WERI-Rb-1 (cell line): ENCODE results near the gene PHACTR4.
A peak's percentile ranks its signal among the peaks of the same experiment; 100 is the strongest.
"Not testable (repeated sequence)": the region's sequence is repeated elsewhere in the genome, so short reads cannot be mapped to it uniquely, and the experiment has no call there.

ENCODE experiments used
- DNase-seq: peaks from one replicate; pipeline ENCODE4 v3.0.0-alpha.2; 2020
- H3K27ac ChIP-seq: fragments of 250-450 bp; sonication (Bioruptor Pico); 2 replicates; pipeline ENCODE4 v1.5.1; 2020; ENCODE audit warnings: mild to moderate bottlenecking, moderate library complexity
- H3K27me3 ChIP-seq: fragments of 250-450 bp; sonication (Bioruptor Pico); 2 replicates; pipeline ENCODE4 v1.5.1; 2021; ENCODE audit warnings: mild to moderate bottlenecking, low read depth, moderate library complexity; ENCODE audit not compliant: insufficient read depth, severe bottlenecking
- H3K36me3 ChIP-seq: fragments of 250-450 bp; sonication (Bioruptor Pico); 2 replicates; pipeline ENCODE4 v1.5.1; 2020; ENCODE audit warnings: mild to moderate bottlenecking, moderate library complexity
- H3K4me3 ChIP-seq: 2 replicates; pipeline ENCODE4 v1.5.1; 2011; ENCODE audit warnings: low read depth, mild to moderate bottlenecking, control low read depth, low read length
- H3K9me3 ChIP-seq: fragments of 250-450 bp; sonication (Bioruptor Pico); 2 replicates; pipeline ENCODE4 v1.5.1; 2021; ENCODE audit warnings: mild to moderate bottlenecking, moderate library complexity; ENCODE audit not compliant: severe bottlenecking
- CTCF ChIP-seq: IDR thresholded peaks from 2 replicates; pipeline ENCODE4 v1.5.1; 2011; ENCODE audit warnings: low read depth, mild to moderate bottlenecking, control low read depth, inconsistent platforms, low read length

PHACTR4 gene

GRCh38 chr1:28364888-28365287 lies 4.7 kb upstream of the PHACTR4 start:
- no peak overlapping the region for H3K4me3 ChIP-seq
- H3K27me3 ChIP-seq = no peaks in the 10 kb centered on the region
- no peaks in the 10 kb centered on the region for H3K36me3 ChIP-seq
- no peak for TF ChIP-seq CTCF
- H3K9me3 ChIP-seq = no peaks in the 10 kb centered on the region
- DNase-seq = no peak
- no peak overlapping the region for H3K27ac ChIP-seq

GRCh38 chr1:28365864-28366263 lies 3.7 kb upstream of the PHACTR4 start:
- no peaks in the 10 kb centered on the region for H3K27me3 ChIP-seq
- no peak overlapping the region for H3K4me3 ChIP-seq
- DNase-seq = no peak
- H3K36me3 ChIP-seq = peaks cover under 1% of the 10 kb centered on the region; the same call in 1 of the 2 replicates
- H3K27ac ChIP-seq = no peak overlapping the region
- no peaks in the 10 kb centered on the region for H3K9me3 ChIP-seq
- TF ChIP-seq CTCF = no peak

- not testable (repeated sequence) for DNase-seq, H3K27me3 ChIP-seq, H3K27ac ChIP-seq, H3K4me3 ChIP-seq, H3K9me3 ChIP-seq
- H3K36me3 ChIP-seq = peaks cover 13% of the 10 kb centered on the region
These were observed 932 bp upstream of the PHACTR4 start for GRCh38 chr1:28368608-28369007.

GRCh38 chr1:28370239-28371009 lies 884 bp downstream of the PHACTR4 start:
- Histone ChIP-seq H3K27ac (peak overlapping the region; percentile 92), H3K4me3 (peak overlapping the region; percentile 89), H3K9me3 (no peaks in the 10 kb centered on the region), H3K36me3 (peaks cover 18% of the 10 kb centered on the region), H3K27me3 (no peaks in the 10 kb centered on the region)
- peak; percentile 31 for DNase-seq
- TF ChIP-seq CTCF = 0 out of 2 replicates have a peak, but pooled peaks have one; percentile 1

- TF ChIP-seq CTCF = no peak
- Histone ChIP-seq H3K27me3 (no peaks in the 10 kb centered on the region), H3K36me3 (peaks cover 18% of the 10 kb centered on the region), H3K9me3 (no peaks in the 10 kb centered on the region), H3K4me3 (no peak overlapping the region), H3K27ac (no peak overlapping the region)
- DNase-seq = no peak
These were observed 1.5 kb downstream of the PHACTR4 start for GRCh38 chr1:28371010-28371377.

GRCh38 chr1:28373450-28373849 lies 3.9 kb downstream of the PHACTR4 start:
- not testable (repeated sequence) for DNase-seq, H3K27me3 ChIP-seq, H3K4me3 ChIP-seq, H3K27ac ChIP-seq, H3K9me3 ChIP-seq
- H3K36me3 ChIP-seq = peaks cover 18% of the 10 kb centered on the region

- Histone ChIP-seq H3K9me3 (no peaks in the 10 kb centered on the region), H3K36me3 (peaks cover 18% of the 10 kb centered on the region), H3K27me3 (no peaks in the 10 kb centered on the region), H3K4me3 (no peak overlapping the region), H3K27ac (no peak overlapping the region)
- no peak for TF ChIP-seq CTCF
- DNase-seq = no peak
These were observed 4.8 kb downstream of the PHACTR4 start for GRCh38 chr1:28374297-28374696.

GRCh38 chr1:28375598-28375997 lies 6.1 kb downstream of the PHACTR4 start:
- H3K9me3 ChIP-seq, H3K27me3 ChIP-seq, DNase-seq, H3K4me3 ChIP-seq, H3K27ac ChIP-seq: not testable (repeated sequence)
- H3K36me3 ChIP-seq = peaks cover 18% of the 10 kb centered on the region

- H3K27ac ChIP-seq, DNase-seq, H3K4me3 ChIP-seq, H3K9me3 ChIP-seq, H3K27me3 ChIP-seq: not testable (repeated sequence)
- peaks cover 15% of the 10 kb centered on the region for H3K36me3 ChIP-seq
These were observed 6.7 kb downstream of the PHACTR4 start for GRCh38 chr1:28376195-28376594.
